SU-DHL-6 (cell line): Measurements from ENCODE around the gene XYLT1.
A peak's percentile ranks its signal among the peaks of the same experiment; 100 is the strongest.

ENCODE experiments used
- H2AFZ ChIP-seq: fragments of 200-600 bp; sonication (generic); 2 replicates; pipeline ENCODE4 v1.6.1; 2014; ENCODE audit warnings: low read depth, mild to moderate bottlenecking, moderate library complexity, mixed read lengths, antibody characterized with exemption, low read length; ENCODE audit not compliant: severe bottlenecking
- H3F3A ChIP-seq: fragments of 200-600 bp; shearing (Covaris generic); 2 replicates; pipeline ENCODE4 v1.6.0; 2016; ENCODE audit warnings: antibody characterized with exemption, mild to moderate bottlenecking; ENCODE audit not compliant: insufficient read depth
- H3K27ac ChIP-seq: fragments of 200-600 bp; sonication (generic); 2 replicates; pipeline ENCODE4 v1.5.1; 2016; ENCODE audit warnings: low read depth, mild to moderate bottlenecking, low read length, moderate library complexity, mixed read lengths
- H3K27me3 ChIP-seq: fragments of 200-600 bp; sonication (generic), shearing (Covaris generic); 2 replicates; pipeline ENCODE4 v1.6.0; 2014; ENCODE audit warnings: mild to moderate bottlenecking, low read length
- H3K36me3 ChIP-seq: fragments of 200-600 bp; sonication (generic); 2 replicates; pipeline ENCODE4 v1.6.1; 2014; ENCODE audit warnings: mild to moderate bottlenecking, low read length, mixed read lengths
- H3K4me2 ChIP-seq: fragments of 300-600, 200-600 bp; shearing (Covaris generic), sonication (generic); 2 replicates; pipeline ENCODE4 v1.6.0; 2014; ENCODE audit warnings: low read length, low read depth, mild to moderate bottlenecking; ENCODE audit not compliant: poor library complexity, severe bottlenecking
- H3K4me3 ChIP-seq: fragments of 200-600 bp; sonication (generic); 2 replicates; pipeline ENCODE4 v1.5.1; 2014; ENCODE audit warnings: antibody characterized with exemption, low read length, mild to moderate bottlenecking, mixed read lengths; ENCODE audit not compliant: insufficient read depth, poor library complexity, severe bottlenecking
- H3K79me2 ChIP-seq: fragments of 200-600 bp; sonication (generic); 2 replicates; pipeline ENCODE4 v1.6.1; 2014; ENCODE audit warnings: mild to moderate bottlenecking, low read length, moderate library complexity; ENCODE audit not compliant: insufficient read depth
- H3K9ac ChIP-seq: fragments of 200-600 bp; sonication (generic); 2 replicates; pipeline ENCODE4 v1.7.0; 2014; ENCODE audit warnings: mild to moderate bottlenecking, low read length
- H3K9me2 ChIP-seq: fragments of 200-600 bp; sonication (generic); replicated peaks from 2 replicates; pipeline ENCODE4 v1.6.1; 2014; ENCODE audit warnings: low read length; ENCODE audit not compliant: insufficient read depth
- H3K9me3 ChIP-seq: fragments of 200-600 bp; sonication (generic); 2 replicates; pipeline ENCODE4 v1.6.1; 2014; ENCODE audit warnings: low read length, mixed read lengths; ENCODE audit not compliant: insufficient read depth
- H4K20me1 ChIP-seq: fragments of 200-600 bp; sonication (generic); 2 replicates; pipeline ENCODE4 v1.6.1; 2014; ENCODE audit warnings: low read depth, mild to moderate bottlenecking, antibody characterized with exemption, low read length, moderate library complexity, mixed read lengths
- EZH2phosphoT487 ChIP-seq: fragments of 200-600 bp; sonication (generic), shearing (Covaris generic); conservative IDR thresholded peaks from 2 replicates; pipeline ENCODE4 v1.6.1; 2018; ENCODE audit warnings: mild to moderate bottlenecking, antibody characterized with exemption, low read length, moderate library complexity, mixed read lengths
- TF ChIP-seq, protein P1 (sequence below): fragments of 200-600 bp; sonication (generic); IDR thresholded peaks from one replicate; pipeline ENCODE4 v1.5.1; 2017; ENCODE audit warnings: antibody characterized with exemption, mild to moderate bottlenecking, low read length, moderate library complexity; ENCODE audit not compliant: insufficient read depth, poor library complexity, severe bottlenecking

XYLT1 gene

GRCh38 chr16:17351441-17352035, 119.2 kb downstream of the XYLT1 start:
- TF ChIP-seq EZH2phosphoT487, result no peak
- TF ChIP-seq, protein P1, sequence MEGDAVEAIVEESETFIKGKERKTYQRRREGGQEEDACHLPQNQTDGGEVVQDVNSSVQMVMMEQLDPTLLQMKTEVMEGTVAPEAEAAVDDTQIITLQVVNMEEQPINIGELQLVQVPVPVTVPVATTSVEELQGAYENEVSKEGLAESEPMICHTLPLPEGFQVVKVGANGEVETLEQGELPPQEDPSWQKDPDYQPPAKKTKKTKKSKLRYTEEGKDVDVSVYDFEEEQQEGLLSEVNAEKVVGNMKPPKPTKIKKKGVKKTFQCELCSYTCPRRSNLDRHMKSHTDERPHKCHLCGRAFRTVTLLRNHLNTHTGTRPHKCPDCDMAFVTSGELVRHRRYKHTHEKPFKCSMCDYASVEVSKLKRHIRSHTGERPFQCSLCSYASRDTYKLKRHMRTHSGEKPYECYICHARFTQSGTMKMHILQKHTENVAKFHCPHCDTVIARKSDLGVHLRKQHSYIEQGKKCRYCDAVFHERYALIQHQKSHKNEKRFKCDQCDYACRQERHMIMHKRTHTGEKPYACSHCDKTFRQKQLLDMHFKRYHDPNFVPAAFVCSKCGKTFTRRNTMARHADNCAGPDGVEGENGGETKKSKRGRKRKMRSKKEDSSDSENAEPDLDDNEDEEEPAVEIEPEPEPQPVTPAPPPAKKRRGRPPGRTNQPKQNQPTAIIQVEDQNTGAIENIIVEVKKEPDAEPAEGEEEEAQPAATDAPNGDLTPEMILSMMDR, result no peak
- H3K4me2 ChIP-seq, result no peak overlapping the region
- H3K9ac ChIP-seq, result no peak overlapping the region
- H3K27ac ChIP-seq, result no peak overlapping the region
- no peaks in the 10 kb centered on the region for H3K9me2 ChIP-seq
- H3K79me2 ChIP-seq, result peaks cover 2% of the 10 kb centered on the region; the same call in 1 of the 2 replicates
- H3F3A ChIP-seq, result no peaks in the 10 kb centered on the region
- no peak overlapping the region for H2AFZ ChIP-seq
- no peaks in the 10 kb centered on the region for H3K9me3 ChIP-seq
- no peaks in the 10 kb centered on the region for H3K36me3 ChIP-seq
- H4K20me1 ChIP-seq, result no peaks in the 10 kb centered on the region
- H3K27me3 ChIP-seq, result no peaks in the 10 kb centered on the region
- H3K4me3 ChIP-seq, result no peak overlapping the region

DNA sequence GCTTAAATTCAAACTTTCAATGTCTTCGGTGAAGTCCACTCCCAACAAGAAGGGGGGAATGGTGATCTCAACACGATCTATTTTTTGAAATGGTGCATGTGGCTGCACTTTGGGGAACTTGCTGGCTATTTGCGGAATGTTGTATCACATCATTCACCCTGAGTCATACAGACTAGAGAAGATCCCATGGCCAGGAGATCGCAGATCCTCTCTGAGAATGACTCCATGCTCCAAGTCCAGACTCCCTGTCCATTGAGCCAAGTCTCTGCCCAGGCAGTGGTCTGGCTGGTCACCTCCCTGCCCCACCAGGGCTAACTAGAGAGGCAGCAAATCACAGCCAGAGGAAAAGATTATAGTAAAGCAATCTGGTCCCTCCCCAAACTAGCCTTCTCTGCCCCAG, 120.6 kb downstream of the XYLT1 start:
- H3K9me3 ChIP-seq, result no peaks in the 10 kb centered on the region
- no peak overlapping the region for H3K4me3 ChIP-seq
- H3K9ac ChIP-seq, result no peak overlapping the region
- no peak overlapping the region for H3K27ac ChIP-seq
- no peaks in the 10 kb centered on the region for H3K9me2 ChIP-seq
- H3K36me3 ChIP-seq, result no peaks in the 10 kb centered on the region
- H3F3A ChIP-seq, result no peaks in the 10 kb centered on the region
- no peaks in the 10 kb centered on the region for H4K20me1 ChIP-seq
- H3K27me3 ChIP-seq, result no peaks in the 10 kb centered on the region
- peaks cover 7% of the 10 kb centered on the region; the same call in 1 of the 2 replicates for H3K79me2 ChIP-seq
- H3K4me2 ChIP-seq, result no peak overlapping the region
- no peak overlapping the region for H2AFZ ChIP-seq
- TF ChIP-seq EZH2phosphoT487, result no peak

GRCh38 chr16:17348826-17349225, 121.9 kb downstream of the XYLT1 start:
- H3K4me2 ChIP-seq, result no peak overlapping the region
- H3K36me3 ChIP-seq, result no peaks in the 10 kb centered on the region
- no peaks in the 10 kb centered on the region for H3K9me2 ChIP-seq
- H3K9me3 ChIP-seq, result no peaks in the 10 kb centered on the region
- no peak overlapping the region for H3K27ac ChIP-seq
- peaks cover 7% of the 10 kb centered on the region; the same call in 1 of the 2 replicates for H3K79me2 ChIP-seq
- no peaks in the 10 kb centered on the region for H4K20me1 ChIP-seq
- no peaks in the 10 kb centered on the region for H3K27me3 ChIP-seq
- H3K4me3 ChIP-seq, result no peak overlapping the region
- no peak overlapping the region for H2AFZ ChIP-seq
- TF ChIP-seq EZH2phosphoT487, result no peak
- TF ChIP-seq, protein P1, result no peak
- H3K9ac ChIP-seq, result no peak overlapping the region
- no peaks in the 10 kb centered on the region for H3F3A ChIP-seq

DNA sequence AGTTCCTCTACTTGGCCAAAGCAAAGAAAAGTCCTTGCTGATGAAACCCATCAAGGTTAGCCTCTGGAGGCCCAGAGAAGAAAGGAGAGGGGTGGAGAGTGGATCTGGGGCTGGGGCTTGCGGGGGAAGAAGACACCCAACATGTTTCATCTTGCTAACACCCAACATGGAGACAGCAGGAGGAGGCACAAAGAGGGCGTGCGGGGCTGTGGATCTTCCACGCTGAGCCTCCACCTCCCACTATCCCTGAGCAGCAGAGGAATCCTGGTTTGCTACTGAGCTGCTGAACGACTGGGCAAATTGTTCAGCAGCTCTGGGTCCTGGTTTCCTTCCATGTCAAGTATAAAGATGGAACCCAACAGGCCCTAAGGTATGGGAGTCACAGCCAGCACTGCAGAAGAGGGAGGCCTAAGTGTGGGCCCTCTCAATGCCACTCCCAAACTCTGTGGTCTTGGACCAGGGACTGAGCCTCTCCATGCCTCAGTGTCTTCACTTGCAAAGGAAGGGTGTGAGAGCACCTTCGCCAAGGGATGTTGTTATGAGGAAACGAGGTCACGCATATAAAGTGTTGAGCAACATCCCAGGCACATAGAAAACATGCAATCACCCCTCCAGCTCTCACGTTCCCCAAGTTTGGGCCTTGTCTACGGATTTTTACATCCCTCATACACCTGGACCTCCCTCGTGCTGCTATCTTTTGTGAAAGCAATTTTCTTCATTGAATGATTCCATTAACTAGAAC, 122.5 kb downstream of the XYLT1 start:
- no peaks in the 10 kb centered on the region for H3K27me3 ChIP-seq
- H3K9me2 ChIP-seq, result no peaks in the 10 kb centered on the region
- no peak for TF ChIP-seq EZH2phosphoT487
- TF ChIP-seq, protein P1, result no peak
- peak overlapping the region; percentile 65 for H3K27ac ChIP-seq
- H3K4me3 ChIP-seq, result no peak overlapping the region
- no peak overlapping the region for H2AFZ ChIP-seq
- H3K9ac ChIP-seq, result 0 out of 2 replicates have a peak overlapping the region, but pooled peaks have one; percentile 29
- H3K36me3 ChIP-seq, result no peaks in the 10 kb centered on the region
- H4K20me1 ChIP-seq, result no peaks in the 10 kb centered on the region
- H3K4me2 ChIP-seq, result no peak overlapping the region
- H3K79me2 ChIP-seq, result peaks cover 7% of the 10 kb centered on the region; the same call in 1 of the 2 replicates
- H3F3A ChIP-seq, result no peaks in the 10 kb centered on the region
- H3K9me3 ChIP-seq, result no peaks in the 10 kb centered on the region
